MCF 10A (cell line): ENCODE data around the gene MCTP1. TPM values are rescaled to one million over a fixed set of nuclear protein-coding genes. Genes with fewer than 3 reads are reported as not detected.
A peak's percentile ranks its signal among the peaks of the same experiment; 100 is the strongest.

ENCODE experiments used
- BruUV-seq: library from RNA; stranded (reverse); fragments of 400-500 nt; replicated peaks from 2 replicates; lab custom pipeline; 2021; lab: Mats Ljungman, UMichigan
- CTCF ChIA-PET: fragments of 300-600 bp; sonication (Branson Sonifier 250); formaldehyde crosslinking; extraction: SDS; loops from one replicate; lab custom pipeline; 2021; ENCODE audit warnings: antibody characterized with exemption, inconsistent platforms; lab: Yijun Ruan, JAX
- POLR2A ChIA-PET: fragments of 300-600, 350-650 bp; sonication (Branson Sonifier 250); formaldehyde crosslinking; extraction: SDS; loops from one replicate; lab custom pipeline; 2020; ENCODE audit warnings: antibody characterized with exemption, inconsistent platforms; lab: Yijun Ruan, JAX
- DNase-seq: peaks from one replicate; pipeline ENCODE4 v3.0.0-alpha.2; 2018; ENCODE audit not compliant: unreplicated experiment
- H3K27ac Mint-ChIP-seq: one replicate; pipeline ENCODE4 v1.8.0; 2022; ENCODE audit warnings: mild to moderate bottlenecking, low read depth, mixed read lengths; ENCODE audit not compliant: unreplicated experiment
- H3K27me3 Mint-ChIP-seq: one replicate; pipeline ENCODE4 v1.8.0; 2022; ENCODE audit warnings: mixed read lengths; ENCODE audit not compliant: insufficient read depth, unreplicated experiment
- H3K36me3 Mint-ChIP-seq: one replicate; pipeline ENCODE4 v1.8.0; 2022; ENCODE audit warnings: mild to moderate bottlenecking, moderate library complexity, mixed read lengths; ENCODE audit not compliant: insufficient read depth, unreplicated experiment
- H3K4me1 Mint-ChIP-seq: one replicate; pipeline ENCODE4 v1.8.0; 2022; ENCODE audit warnings: mixed read lengths; ENCODE audit not compliant: insufficient read depth, unreplicated experiment
- H3K4me3 Mint-ChIP-seq: one replicate; pipeline ENCODE4 v1.8.0; 2022; ENCODE audit warnings: mild to moderate bottlenecking, moderate library complexity, mixed read lengths; ENCODE audit not compliant: unreplicated experiment
- H3K9me3 Mint-ChIP-seq: one replicate; pipeline ENCODE4 v1.8.0; 2022; ENCODE audit warnings: mixed read lengths; ENCODE audit not compliant: unreplicated experiment
- intact Hi-C: fragments of 100-400 bp; cut with micrococcal nuclease; formaldehyde crosslinking; loops from 2 replicates; pipeline ENCODE4 v1.14.1; 2022
- total RNA-seq: library from RNA; stranded (reverse); gene quantifications from 2 replicates; pipeline ENCODE4 v1.2.3, GENCODE V29; 2022
- TF ChIP-seq, protein P1 (sequence below): fragments of 200-600 bp; IDR thresholded peaks from one replicate; pipeline ENCODE4 v1.8.0; 2022; ENCODE audit warnings: antibody characterized with exemption, mild to moderate bottlenecking; ENCODE audit not compliant: unreplicated experiment

MCTP1 gene
- total RNA-seq, 1 experiment from 2014 or later: 40.3 TPM

DNA sequence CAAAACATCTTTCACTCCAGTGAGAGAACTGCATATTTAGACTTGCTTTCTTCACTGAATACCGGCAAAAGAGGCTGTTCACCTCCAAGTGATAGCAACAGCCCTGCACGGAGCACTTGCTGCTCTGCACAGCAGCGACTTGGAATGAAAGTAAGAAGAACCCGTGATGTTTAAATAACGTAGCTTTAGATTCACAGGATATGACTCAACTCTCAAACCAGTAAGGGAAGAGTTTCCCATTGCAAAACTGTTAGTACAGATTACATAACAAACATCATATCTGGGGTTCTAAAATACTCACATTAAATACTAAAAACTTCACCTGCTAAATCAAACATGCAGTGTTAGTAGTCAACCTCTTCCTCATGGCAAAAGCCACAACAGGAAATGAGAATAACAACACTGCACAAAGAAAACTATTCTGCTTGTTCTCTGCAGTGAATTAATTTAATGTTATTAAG, 203.4 kb downstream of the MCTP1 start:
- Mint-ChIP-seq H3K9me3 (no peaks in the 10 kb centered on the region), H3K27ac (peak overlapping the region; percentile 84), H3K36me3 (no peaks in the 10 kb centered on the region), H3K4me3 (peak overlapping the region; percentile 76), H3K27me3 (no peaks in the 10 kb centered on the region), H3K4me1 (peaks cover 28% of the 10 kb centered on the region)
- TF ChIP-seq, protein P1, sequence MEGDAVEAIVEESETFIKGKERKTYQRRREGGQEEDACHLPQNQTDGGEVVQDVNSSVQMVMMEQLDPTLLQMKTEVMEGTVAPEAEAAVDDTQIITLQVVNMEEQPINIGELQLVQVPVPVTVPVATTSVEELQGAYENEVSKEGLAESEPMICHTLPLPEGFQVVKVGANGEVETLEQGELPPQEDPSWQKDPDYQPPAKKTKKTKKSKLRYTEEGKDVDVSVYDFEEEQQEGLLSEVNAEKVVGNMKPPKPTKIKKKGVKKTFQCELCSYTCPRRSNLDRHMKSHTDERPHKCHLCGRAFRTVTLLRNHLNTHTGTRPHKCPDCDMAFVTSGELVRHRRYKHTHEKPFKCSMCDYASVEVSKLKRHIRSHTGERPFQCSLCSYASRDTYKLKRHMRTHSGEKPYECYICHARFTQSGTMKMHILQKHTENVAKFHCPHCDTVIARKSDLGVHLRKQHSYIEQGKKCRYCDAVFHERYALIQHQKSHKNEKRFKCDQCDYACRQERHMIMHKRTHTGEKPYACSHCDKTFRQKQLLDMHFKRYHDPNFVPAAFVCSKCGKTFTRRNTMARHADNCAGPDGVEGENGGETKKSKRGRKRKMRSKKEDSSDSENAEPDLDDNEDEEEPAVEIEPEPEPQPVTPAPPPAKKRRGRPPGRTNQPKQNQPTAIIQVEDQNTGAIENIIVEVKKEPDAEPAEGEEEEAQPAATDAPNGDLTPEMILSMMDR: no peak
- ChIA-PET POLR2A (interaction anchor here (1.1 to 3.0 kb wide), 14 partner anchors 8 to 474 kb away, joined by 3 to 21 read pairs (median 4); partner anchors contain the start of genes ARSK and SKIC3), CTCF (interaction anchor here (0.6 to 1.5 kb wide), 5 partner anchors 61 to 638 kb away, joined by 3 to 7 read pairs (median 4); no protein-coding TSS in a partner anchor)
- BruUV-seq: no TSS peak
- peak; percentile 93 for DNase-seq
- intact Hi-C loops: loop anchor here (2.0 to 5.0 kb wide), 3 partner anchors 97 to 156 kb away; no protein-coding TSS in a partner anchor

- TF ChIP-seq, protein P1: no peak
- no peak for DNase-seq
- ChIA-PET POLR2A (interaction anchor here (0.5 to 3.0 kb wide), 12 partner anchors 10 to 125 kb away, joined by 3 to 21 read pairs (median 4); no protein-coding TSS in a partner anchor), CTCF (interaction anchor here (0.6 to 1.5 kb wide), 3 partner anchors 56 to 111 kb away, joined by 3 to 7 read pairs (median 4); no protein-coding TSS in a partner anchor)
- no peaks in the 10 kb centered on the region for H3K27me3 Mint-ChIP-seq
- H3K27ac Mint-ChIP-seq: peak overlapping the region; percentile 84
- peak overlapping the region; percentile 76 for H3K4me3 Mint-ChIP-seq
- H3K36me3 Mint-ChIP-seq: no peaks in the 10 kb centered on the region
- H3K9me3 Mint-ChIP-seq: no peaks in the 10 kb centered on the region
- peaks cover 30% of the 10 kb centered on the region for H3K4me1 Mint-ChIP-seq
- intact Hi-C loops: loop anchor here (2.0 to 5.0 kb wide), 3 partner anchors 96 to 157 kb away; no protein-coding TSS in a partner anchor
- BruUV-seq: no TSS peak
Measured at GRCh38 chr5:95080441-95080840, 204.5 kb downstream of the MCTP1 start.

DNA sequence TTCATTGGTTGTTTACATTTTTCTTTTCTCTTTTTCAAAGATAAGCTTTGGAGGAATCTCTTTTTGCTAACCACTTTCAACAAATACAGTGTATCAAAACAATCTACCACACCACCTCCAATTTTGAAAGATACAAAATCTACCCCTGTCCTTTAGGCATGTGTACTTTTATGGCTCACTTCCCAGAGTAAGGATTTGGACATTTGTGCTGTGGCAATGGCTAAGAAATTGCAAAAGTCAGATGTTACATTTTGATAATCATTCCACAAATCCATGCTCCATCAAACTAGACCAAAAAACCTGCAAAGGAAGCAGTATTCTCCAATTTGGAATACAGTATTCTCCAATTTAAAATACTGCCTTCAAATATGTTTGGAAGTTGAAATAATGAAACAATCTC, 204.9 kb downstream of the MCTP1 start:
- intact Hi-C loops: loop anchor here (2.0 to 5.0 kb wide), 3 partner anchors 95 to 157 kb away; no protein-coding TSS in a partner anchor
- ChIA-PET POLR2A (interaction anchor here (0.5 to 3.0 kb wide), 7 partner anchors 9 to 406 kb away, joined by 3 to 21 read pairs (median 3); no protein-coding TSS in a partner anchor), CTCF (interaction anchor here (1.3 to 1.5 kb wide), 2 partner anchors 97 to 111 kb away, joined by 4 to 7 read pairs; no protein-coding TSS in a partner anchor)
- Mint-ChIP-seq H3K4me1 (peaks cover 30% of the 10 kb centered on the region), H3K9me3 (no peaks in the 10 kb centered on the region), H3K4me3 (peak overlapping the region; percentile 76), H3K36me3 (no peaks in the 10 kb centered on the region), H3K27me3 (no peaks in the 10 kb centered on the region), H3K27ac (peak overlapping the region; percentile 84)
- no TSS peak for BruUV-seq
- TF ChIP-seq, protein P1: no peak
- DNase-seq: peak; percentile 64

- peak overlapping the region; percentile 64 for H3K27ac Mint-ChIP-seq
- H3K27me3 Mint-ChIP-seq: no peaks in the 10 kb centered on the region
- no peaks in the 10 kb centered on the region for H3K36me3 Mint-ChIP-seq
- ChIA-PET POLR2A (interaction anchor here (3.0 kb wide), 1 partner anchor 8 kb away, joined by 21 read pairs; no protein-coding TSS in a partner anchor), CTCF (interaction anchor here (0.6 kb wide), 1 partner anchor 113 kb away, joined by 3 read pairs; no protein-coding TSS in a partner anchor)
- no peak for DNase-seq
- no peaks in the 10 kb centered on the region for H3K9me3 Mint-ChIP-seq
- peak overlapping the region; percentile 76 for H3K4me3 Mint-ChIP-seq
- no TSS peak for BruUV-seq
- H3K4me1 Mint-ChIP-seq: peaks cover 24% of the 10 kb centered on the region
- intact Hi-C loops: no loop called here
- TF ChIP-seq, protein P1: no peak
Measured at GRCh38 chr5:95078868-95079267, 206.0 kb downstream of the MCTP1 start.
